ENCODE results near the gene EIF3I.

DNA sequence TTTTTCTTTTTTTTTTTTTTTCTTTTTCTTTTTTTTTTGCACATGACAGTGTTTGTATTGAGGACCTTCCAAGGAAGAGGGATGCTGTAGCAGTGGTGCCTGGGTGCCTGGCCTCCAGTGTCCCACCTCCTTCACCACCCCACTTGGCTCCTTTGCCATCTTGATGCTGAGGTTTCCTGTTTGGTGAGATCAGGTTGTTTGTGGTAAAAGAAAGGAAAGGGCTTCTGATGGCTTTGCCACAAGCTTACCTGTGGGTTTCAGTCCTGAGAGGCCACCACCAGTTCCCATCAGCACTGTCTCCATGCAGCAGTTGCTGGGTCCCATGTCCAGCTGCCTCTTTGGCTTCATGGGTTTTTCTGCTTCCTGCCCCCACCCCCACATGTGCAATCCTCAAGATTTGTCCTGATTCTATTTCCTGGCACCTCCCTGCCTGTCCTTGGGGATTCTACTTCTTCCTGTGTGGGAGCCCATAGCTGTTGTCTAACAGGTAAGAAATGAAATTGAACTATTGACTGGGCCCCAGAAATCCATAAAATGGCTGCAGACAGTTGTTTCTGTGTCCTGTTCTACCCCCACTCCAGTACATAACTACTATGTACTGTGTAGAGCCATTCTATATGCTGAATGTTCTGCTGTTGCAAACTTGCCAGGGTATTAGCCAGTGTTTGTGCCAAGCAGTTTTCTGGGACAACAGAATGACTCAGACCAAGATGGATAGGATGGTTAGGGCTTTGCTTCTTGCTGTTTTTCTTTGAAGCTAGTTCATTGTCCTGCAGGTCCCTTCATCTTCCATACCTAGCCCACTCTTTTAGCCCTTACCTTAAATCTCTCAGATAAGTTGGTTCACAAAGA, 26.0 kb upstream of the EIF3I start:
- TF ChIP-seq, protein P1, sequence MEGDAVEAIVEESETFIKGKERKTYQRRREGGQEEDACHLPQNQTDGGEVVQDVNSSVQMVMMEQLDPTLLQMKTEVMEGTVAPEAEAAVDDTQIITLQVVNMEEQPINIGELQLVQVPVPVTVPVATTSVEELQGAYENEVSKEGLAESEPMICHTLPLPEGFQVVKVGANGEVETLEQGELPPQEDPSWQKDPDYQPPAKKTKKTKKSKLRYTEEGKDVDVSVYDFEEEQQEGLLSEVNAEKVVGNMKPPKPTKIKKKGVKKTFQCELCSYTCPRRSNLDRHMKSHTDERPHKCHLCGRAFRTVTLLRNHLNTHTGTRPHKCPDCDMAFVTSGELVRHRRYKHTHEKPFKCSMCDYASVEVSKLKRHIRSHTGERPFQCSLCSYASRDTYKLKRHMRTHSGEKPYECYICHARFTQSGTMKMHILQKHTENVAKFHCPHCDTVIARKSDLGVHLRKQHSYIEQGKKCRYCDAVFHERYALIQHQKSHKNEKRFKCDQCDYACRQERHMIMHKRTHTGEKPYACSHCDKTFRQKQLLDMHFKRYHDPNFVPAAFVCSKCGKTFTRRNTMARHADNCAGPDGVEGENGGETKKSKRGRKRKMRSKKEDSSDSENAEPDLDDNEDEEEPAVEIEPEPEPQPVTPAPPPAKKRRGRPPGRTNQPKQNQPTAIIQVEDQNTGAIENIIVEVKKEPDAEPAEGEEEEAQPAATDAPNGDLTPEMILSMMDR (IDR thresholded peaks at IDR 0.05): no peak
- no peak for TF ChIP-seq POLR2AphosphoS5 (IDR thresholded peaks at IDR 0.05)
- no peak for TF ChIP-seq POLR2A (IDR thresholded peaks at IDR 0.05)
- no peak for TF ChIP-seq EP300 (IDR thresholded peaks at IDR 0.05)
